HG03135 (cell line): ENCODE data around the gene LRMDA.

ENCODE experiments used
- ATAC-seq: cut with Tn5 transposase; IDR thresholded peaks from one replicate; pipeline ENCODE4 v1.9.1; 2021; ENCODE audit warnings: mild to moderate bottlenecking, moderate library complexity; ENCODE audit not compliant: unreplicated experiment

The LRMDA gene

DNA sequence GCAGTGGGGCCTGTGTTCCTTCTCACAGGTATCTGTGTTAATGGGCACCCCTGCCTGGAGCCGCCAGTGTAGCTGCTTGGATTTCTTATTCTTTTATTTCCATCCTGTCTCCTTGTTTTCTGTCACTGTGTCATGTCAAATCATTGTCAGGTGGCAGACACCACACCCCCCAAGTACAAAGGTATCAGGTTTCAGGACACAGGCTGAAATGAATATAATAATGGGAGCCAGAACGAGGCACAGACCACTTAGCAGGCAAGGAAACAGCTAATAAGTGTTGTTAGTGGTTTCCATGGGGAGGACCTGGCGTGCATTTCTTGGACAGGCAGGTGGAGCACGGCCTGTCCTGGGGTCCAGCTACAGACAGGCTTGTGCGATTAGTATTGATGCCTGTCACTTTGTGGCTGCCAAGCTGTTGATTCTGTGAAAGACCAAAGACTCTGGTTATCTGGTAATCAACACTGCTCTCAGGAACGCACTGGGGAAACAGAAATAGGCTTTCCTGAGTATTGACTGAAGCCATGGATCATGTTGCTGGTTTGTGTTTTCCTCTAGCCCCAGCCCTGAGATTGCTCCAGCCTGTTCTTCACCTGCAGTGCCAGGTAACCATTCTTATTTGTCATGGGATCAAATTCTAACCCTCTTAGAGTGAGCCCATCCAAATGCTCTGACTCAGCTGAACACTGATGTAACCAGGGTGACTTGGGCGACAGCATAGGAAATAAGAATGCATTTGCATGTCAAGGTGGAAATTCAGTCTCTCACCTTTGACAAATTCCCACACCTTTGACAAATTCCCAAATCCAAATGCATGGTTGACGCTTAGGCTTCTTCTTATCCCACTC lies 1002.0 kb downstream of the LRMDA start:
- no peak for ATAC-seq

DNA sequence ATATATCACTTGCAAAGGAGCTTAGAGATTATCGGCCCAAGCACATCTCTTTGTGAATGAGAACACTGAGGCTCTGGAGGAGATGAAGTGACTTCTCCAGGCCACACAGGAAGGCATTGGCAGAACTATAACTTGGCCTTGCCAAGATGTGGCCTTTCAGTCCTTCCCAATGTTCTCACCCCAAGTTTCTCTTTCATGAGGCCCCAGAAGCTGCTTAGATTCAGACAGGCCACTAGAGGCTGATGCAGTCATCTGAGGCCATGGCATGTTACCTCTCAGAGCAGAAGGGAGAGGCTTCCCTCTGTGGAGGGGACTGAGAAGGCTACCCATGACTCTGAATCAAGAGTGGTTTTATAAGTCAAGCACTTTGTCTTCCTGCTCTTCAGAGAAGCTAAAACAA lies 1003.7 kb downstream of the LRMDA start:
- no peak for ATAC-seq

GRCh38 chr10:76436401-76436811 lies 1005.0 kb downstream of the LRMDA start:
- no peak for ATAC-seq

DNA sequence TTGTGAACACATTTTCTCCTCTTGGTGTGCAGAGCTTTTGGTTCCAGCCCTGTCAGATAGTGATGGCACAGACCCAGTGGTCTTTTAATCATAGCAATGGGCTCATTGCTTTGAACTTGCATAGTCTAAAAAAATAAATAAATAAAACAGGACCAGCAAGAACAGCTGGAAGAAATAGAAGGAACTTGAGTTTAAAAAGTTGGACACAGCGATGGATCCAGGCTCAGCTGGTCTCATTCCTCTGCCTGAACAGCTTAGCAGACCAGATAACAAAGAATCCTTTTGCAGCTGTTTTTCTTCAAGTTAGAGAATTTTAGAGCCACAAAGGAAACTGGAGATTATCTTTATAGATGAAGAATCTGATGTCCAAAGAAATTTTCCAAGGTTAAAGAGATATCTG lies 1005.6 kb downstream of the LRMDA start:
- no peak for ATAC-seq

DNA sequence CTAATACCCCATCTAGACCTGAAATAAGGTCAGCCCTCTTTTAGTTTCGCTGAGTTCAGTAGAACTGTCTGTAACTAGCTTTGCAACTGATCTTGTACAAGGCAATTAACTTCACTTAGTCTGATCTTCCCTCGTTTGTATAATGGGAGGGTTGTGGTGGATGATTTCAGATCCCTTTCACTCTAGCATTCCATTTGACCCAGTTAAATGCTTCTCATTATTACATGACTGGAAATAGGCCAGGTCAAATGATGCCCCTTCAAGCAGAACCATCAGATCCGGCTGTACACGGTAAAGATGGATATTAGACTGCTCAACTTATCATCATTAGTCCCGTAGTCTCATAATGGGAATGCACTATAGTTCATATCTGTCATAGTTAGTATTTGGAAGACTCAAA lies 1009.0 kb downstream of the LRMDA start:
- ATAC-seq = no peak

- ATAC-seq = no peak
These were observed 1010.7 kb downstream of the LRMDA start for GRCh38 chr10:76442113-76442512.

DNA sequence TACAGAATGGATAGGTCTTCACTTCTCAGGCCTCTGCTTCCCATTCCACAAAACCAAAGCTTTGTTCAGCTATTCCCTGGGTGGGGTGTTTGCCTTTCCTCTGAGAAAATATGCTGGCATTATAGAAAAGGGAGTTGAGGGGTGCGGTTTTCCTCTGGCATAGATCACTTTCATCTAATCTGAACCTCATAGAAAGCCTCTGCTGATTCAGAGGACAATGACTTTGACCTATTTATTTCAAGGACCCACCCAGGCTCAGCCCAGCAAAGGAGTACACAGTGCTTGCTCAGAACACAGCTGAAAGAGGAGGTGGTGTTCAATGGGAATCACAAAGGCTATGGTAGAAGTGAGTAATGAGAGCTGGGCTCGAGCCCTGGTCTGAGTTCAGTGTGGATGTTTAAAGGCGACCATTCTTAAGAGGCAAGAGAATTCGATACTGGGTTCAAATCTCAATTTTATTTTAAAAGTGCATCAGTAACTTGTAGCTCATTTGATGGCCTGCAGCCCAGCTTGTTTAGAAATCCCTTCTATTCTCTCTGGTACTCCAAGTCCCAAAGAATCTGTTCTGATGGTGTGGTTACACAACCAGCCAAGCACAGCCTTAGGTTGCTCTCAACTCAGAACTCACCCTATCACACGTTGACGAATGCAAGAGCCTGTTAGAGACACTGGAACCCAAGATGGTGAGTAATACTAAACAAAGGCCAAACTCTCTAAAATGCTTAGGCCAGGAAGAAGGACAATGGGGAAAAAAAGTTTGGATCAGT lies 1012.8 kb downstream of the LRMDA start:
- ATAC-seq = no peak

DNA sequence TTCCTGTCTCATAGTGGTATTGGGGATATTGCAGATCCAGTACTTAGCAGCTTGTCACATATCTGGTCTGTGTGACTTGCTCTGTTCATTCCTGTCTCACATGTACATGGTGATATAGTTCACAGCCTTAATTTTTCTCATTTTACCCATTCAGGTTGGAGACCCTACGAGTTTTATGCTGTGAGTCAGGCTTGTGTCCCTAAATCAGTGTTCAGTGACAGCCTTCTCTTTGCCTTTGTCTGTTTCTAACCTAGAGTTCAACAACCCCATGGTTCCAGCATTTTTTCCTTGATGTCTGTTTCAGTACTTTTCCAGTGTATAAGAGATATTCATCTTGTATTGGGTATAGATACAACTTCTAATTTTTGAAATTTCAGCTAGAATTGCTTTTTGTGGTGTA lies 1016.2 kb downstream of the LRMDA start:
- ATAC-seq = no peak

DNA sequence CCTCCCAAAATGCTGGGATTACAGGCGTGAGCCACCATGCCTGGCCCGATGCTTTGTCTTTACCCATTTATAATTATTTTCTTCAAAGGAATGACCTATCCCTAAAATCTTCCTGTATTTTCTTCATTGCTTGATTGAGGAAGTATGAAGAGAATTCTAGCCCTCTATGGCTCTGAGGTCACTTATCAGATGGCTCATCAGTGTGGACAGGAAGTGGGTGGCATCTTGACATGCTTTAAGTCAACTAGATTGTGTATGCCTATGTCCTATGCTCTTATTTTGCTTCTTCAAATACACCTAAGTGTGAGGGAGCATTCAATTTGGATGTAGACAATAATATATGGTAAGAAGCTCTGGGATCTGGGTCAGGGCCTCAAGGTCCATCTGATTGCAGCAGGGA lies 1020.5 kb downstream of the LRMDA start:
- no peak for ATAC-seq

DNA sequence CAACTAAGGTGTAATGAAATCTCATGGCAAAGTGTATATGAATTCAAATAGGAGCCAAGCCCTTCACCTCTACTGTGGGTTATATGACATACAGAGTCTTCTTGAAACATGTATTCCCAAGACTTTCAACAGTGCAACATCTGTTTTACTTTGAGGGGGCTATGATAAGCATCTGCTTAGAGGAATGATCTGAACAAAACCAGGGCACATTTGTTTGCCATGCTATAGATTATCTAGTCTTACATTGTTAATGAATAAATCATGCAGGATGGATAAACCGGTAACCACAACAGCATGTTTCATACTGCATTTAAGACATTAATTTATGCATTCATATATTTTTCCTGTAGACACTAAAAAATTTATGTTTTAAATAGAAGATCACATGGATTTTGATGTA lies 1021.9 kb downstream of the LRMDA start:
- no peak for ATAC-seq

DNA sequence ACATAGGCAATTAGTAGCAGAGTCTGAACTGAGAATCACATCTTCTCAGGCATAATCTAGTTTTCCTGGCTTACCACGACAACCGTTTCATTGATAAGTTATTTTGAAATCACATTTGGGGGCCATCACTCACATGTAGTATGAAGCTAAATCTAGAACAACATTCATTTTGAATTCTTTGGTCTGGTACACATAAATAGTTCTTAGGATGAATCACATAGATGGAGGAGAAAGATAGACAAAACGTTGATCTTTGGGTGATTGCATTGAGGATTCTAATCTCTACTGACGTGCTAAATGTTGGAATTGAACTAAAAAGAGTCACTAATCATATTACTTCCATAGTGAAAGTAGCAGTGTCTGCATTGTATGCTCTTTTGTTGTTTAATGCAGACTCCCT lies 1022.6 kb downstream of the LRMDA start:
- no peak for ATAC-seq

DNA sequence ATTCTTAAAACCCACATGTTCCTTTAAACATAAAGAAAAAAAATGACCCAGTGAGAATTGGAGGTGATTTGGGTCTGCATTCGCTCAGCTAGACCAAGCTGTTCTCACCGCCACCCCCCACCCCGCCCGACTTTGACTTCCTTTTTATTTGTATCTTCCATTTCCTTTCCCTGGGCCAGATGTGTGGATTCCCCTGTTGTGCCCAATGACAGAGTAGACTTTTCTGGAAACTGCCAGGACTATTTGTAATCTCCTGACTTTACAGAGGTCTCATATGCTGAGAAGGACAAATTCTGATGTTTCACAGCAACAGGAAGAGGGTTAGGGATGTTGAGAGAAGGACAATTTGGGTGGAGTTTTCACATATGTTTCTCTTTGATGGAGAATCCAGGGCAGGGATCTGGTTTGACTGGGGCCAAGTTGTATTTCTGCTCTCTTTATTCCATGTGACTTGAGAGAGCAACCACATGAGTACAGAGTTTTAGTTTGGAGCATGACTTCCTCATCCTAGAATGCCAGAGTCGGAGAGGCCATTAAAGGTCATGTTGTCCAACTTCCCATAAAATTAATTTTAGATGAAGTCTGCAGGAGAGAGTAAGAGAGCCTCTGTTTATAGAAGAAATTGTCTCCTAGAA lies 1023.2 kb downstream of the LRMDA start:
- ATAC-seq = no peak

DNA sequence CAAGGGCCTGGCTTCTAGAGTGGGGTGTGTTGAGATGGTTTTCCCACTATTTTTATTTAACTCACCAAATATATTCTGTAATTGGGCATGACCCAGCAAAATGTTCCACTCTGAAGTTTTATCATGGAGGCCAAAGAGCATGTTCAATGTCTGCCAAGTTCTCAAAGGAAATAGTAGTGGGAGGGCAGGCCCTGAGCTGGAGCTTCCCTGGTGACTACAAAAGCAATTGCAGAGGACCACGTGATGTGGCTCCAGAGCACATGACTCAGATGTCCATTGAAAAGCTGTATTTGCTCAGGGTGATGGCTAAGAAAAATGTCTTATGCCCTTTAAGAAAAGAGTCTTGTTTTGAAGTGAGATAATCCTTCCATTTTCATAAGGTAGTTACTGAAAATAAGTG lies 1024.8 kb downstream of the LRMDA start:
- ATAC-seq = no peak

DNA sequence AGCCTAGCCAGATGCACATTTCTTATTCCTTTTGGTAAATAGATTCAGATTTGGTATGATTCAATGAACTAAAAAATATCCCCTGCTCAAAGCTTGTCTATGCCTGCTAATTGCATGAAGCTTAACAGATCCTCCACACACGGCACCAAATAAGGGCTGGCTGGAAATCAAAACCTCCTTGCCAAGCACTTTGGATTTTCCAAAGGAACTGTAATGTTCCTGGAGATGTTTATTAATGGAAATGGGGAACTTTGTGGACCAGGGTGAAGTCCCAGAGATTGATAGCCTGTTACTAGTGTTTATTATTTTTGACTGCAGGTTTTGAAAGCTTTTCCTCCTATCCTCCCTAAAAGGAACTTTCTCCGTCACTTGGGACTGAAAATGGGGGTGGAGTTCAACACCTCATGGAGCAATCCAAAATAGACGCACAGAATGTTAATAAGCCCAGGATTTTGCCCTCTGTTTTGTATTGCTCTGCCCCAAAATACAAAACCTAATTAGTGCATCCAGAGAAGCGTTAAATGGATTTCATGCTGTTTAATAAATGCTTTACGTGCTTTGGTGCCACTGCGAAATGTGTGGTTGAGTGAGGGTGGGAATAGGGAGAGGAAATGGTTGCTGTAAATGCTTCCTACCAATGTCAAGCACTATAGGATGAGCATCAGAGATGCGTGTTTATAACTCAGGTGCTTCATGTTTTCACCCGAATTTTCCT lies 1027.7 kb downstream of the LRMDA start:
- ATAC-seq = no peak

DNA sequence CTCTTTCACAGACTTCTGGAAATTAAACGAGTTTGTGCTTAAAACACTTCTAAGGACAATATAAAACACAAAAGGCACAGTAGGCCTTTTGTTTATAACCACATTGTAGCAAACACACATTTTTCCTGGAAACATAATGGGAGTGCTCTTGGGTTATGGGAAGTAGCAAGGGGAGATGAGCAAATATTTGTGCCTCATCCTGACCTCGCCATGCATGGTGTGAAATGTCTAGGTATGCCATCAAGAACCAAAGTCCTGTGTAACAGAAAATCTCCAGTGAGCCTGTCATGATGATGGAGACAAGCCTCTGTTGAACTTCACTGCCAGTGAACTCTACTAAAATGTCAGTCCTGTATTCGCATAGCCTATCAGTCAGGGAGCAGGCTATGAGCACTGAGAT lies 1029.6 kb downstream of the LRMDA start:
- ATAC-seq = no peak

- no peak for ATAC-seq
These were observed 1031.7 kb downstream of the LRMDA start for GRCh38 chr10:76463111-76463510.

DNA sequence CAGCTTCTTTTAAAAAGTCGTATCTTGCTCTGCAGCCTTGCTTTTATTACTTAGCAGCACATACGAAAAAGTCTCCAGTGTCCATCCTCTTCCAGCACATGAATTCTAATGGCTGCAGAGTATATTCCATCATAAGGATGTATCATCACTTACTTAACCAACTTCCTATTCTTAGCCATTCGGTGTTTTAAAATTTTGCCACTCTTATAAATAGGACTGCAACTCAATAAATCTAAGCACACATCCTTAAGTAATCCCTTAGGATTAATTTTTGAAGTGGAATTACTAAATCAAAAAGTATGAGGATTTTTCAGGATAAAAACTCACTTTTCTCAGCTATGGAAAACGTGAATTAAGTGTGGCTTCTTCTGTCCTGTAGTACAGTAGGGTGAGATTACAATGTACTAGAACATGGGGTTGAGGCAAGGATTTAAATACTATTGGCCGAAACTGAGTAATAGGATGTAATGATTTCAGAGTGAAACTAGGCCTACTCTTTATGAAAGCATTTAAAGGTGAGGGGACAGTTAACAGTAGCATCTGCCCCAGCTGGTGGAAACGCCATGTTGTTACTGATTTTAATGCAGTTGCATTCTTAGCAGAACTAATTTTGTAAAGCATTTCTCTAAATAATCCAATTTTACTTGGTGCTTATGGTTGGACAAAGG lies 1035.5 kb downstream of the LRMDA start:
- no peak for ATAC-seq

GRCh38 chr10:76469675-76470074 lies 1038.3 kb downstream of the LRMDA start:
- no peak for ATAC-seq

DNA sequence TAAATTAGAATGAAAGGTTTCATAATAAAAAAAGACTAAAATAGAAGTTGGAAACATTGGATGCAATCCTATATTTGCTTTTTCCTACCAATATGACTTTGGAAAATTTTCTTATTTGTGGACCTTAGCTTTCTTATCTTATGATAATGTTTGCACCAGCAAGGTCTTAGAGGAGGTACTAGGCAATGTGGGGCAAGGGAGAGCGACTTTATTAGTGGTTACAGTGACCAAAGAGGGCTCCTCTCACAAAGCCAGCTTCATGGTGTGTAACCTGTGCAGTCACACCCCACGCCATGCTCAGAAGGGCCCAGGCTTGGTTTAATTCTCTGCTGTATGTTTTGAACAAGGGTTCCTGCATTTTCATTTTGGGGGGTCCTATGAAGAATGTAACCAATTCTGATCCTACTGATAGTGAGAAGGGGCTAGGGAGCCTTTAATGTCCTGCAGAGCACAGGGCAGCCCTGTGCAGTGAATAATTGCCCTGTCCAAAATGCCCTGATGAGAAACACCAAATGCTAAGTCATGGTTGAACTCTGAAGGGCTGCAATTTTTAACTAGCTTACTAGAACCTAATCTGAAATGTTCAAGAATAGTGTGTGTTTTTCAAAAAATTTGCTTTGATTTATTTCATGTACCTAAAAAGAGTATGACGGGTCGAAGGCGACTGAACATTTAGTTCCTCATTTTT lies 1047.8 kb downstream of the LRMDA start:
- no peak for ATAC-seq

DNA sequence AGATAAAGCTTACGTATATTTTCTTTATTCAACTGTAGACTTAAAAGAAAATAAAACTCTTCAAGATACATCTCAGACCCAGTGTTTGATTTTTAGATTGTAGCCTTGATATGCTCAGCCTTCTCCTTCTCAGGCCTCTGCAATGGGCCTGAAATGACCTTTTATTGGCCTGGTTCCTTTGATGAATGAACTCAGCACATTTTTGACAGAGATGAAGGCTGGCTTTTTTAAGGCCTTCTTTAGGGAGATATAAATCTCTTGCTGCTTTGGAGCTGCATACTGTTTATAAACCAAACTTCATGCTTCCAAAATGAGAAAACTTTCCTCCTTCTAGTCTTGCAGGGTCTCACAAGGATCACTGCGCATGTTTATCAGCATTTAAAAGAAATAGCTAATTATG lies 1049.8 kb downstream of the LRMDA start:
- no peak for ATAC-seq
